IMR-90 (cell line): Measurements from ENCODE around the gene APCS. TPM values are rescaled to one million over a fixed set of nuclear protein-coding genes. Genes with fewer than 3 reads are reported as not detected.

Experiments used
- ATAC-seq: fragments of 200-7000 bp; cut with Tn5 transposase; 2 replicates; pipeline ENCODE4 v1.9.1; 2020; ENCODE audit warnings: low read depth, mild to moderate bottlenecking, moderate library complexity
- BruUV-seq: library from RNA; stranded (reverse); fragments of 400-500 nt; replicated peaks from 2 replicates; lab custom pipeline; 2021; lab: Mats Ljungman, UMichigan
- CTCF ChIA-PET: fragments of 300-600 bp; formaldehyde crosslinking; extraction: SDS; loops from one replicate; lab custom pipeline; 2021; ENCODE audit warnings: antibody characterized with exemption; lab: Yijun Ruan, JAX
- POLR2A ChIA-PET: fragments of 300-600 bp; sonication (Branson Sonifier 250); formaldehyde crosslinking; loops from one replicate; lab custom pipeline; 2022; ENCODE audit warnings: antibody characterized with exemption; ENCODE audit not compliant: unreplicated experiment; lab: Charles Lee
- DNase-seq: peaks from one replicate; pipeline ENCODE4 v3.0.0; 2013
- H2AFZ ChIP-seq: replicated peaks from 2 replicates; pipeline ENCODE3; 2013; ENCODE audit warnings: low read length, mild to moderate bottlenecking; ENCODE audit not compliant: poor library complexity
- H2AK5ac ChIP-seq: 2 replicates; pipeline ENCODE4 v1.6.1; 2013; ENCODE audit warnings: low read depth, low read length, inconsistent platforms
- H2AK9ac ChIP-seq: replicated peaks from 2 replicates; pipeline ENCODE3; 2013; ENCODE audit warnings: mild to moderate bottlenecking, low read depth, low read length, moderate library complexity; ENCODE audit not compliant: poor library complexity
- H2BK120ac ChIP-seq: 2 replicates; pipeline ENCODE4 v1.6.1; 2013; ENCODE audit warnings: low read depth, low read length, inconsistent platforms
- H2BK15ac ChIP-seq: 3 replicates; pipeline ENCODE4 v1.6.1; 2013; ENCODE audit warnings: low read depth, low read length, inconsistent platforms
- H2BK20ac ChIP-seq: 2 replicates; pipeline ENCODE4 v1.6.1; 2013; ENCODE audit warnings: low read depth, mild to moderate bottlenecking, inconsistent platforms, low read length, moderate library complexity
- H2BK5ac ChIP-seq: 2 replicates; pipeline ENCODE4 v1.6.1; 2013; ENCODE audit warnings: mild to moderate bottlenecking, low read depth, low read length, inconsistent platforms; ENCODE audit not compliant: poor library complexity, severe bottlenecking
- H3K14ac ChIP-seq: replicated peaks from 2 replicates; pipeline ENCODE4 v1.6.1; 2013; ENCODE audit warnings: low read depth, low read length, inconsistent platforms
- H3K18ac ChIP-seq: 2 replicates; pipeline ENCODE4 v1.6.1; 2013; ENCODE audit warnings: low read depth, low read length, control low read depth
- H3K23ac ChIP-seq: 2 replicates; pipeline ENCODE4 v1.6.1; 2013; ENCODE audit warnings: low read depth, low read length, inconsistent platforms
- H3K27ac ChIP-seq: 2 replicates; pipeline ENCODE4 v1.5.1; 2013; ENCODE audit warnings: mild to moderate bottlenecking, control low read depth, low read length; ENCODE audit not compliant: insufficient read depth
- H3K27me3 ChIP-seq: 2 replicates; pipeline ENCODE4 v1.6.1; 2013; ENCODE audit warnings: low read length; ENCODE audit not compliant: control insufficient read depth, insufficient read depth
- H3K36me3 ChIP-seq: 2 replicates; pipeline ENCODE4 v1.6.1; 2013; ENCODE audit warnings: low read length, mixed read lengths; ENCODE audit not compliant: control insufficient read depth, insufficient read depth
- H3K4ac ChIP-seq: 2 replicates; pipeline ENCODE4 v1.6.1; 2013; ENCODE audit warnings: low read depth, low read length, inconsistent platforms
- H3K4me1 ChIP-seq: 2 replicates; pipeline ENCODE4 v1.6.1; 2013; ENCODE audit warnings: low read length, mixed read lengths; ENCODE audit not compliant: control insufficient read depth, insufficient read depth
- H3K4me2 ChIP-seq: 2 replicates; pipeline ENCODE4 v1.6.1; 2013; ENCODE audit warnings: low read depth, mild to moderate bottlenecking, control low read depth, low read length, moderate library complexity
- H3K4me3 ChIP-seq: 2 replicates; pipeline ENCODE4 v1.5.1; 2013; ENCODE audit warnings: low read depth, mild to moderate bottlenecking, control low read depth, low read length, moderate library complexity; ENCODE audit not compliant: insufficient read depth
- H3K56ac ChIP-seq: 2 replicates; pipeline ENCODE4 v1.6.1; 2013; ENCODE audit warnings: low read length, inconsistent platforms; ENCODE audit not compliant: insufficient read depth; ENCODE audit errors: extremely low read depth
- H3K79me1 ChIP-seq, 2 experiments: 2 replicates each; pipeline ENCODE4 v1.6.1; 2013; ENCODE audit warnings: low read length in 2 of 2, inconsistent platforms in 1 of 2, low read depth in 1 of 2
- H3K9ac ChIP-seq: 2 replicates; pipeline ENCODE4 v1.6.1; 2013; ENCODE audit warnings: low read depth, low read length, control low read depth
- H3K9me1 ChIP-seq: 2 replicates; pipeline ENCODE4 v1.6.1; 2013; ENCODE audit warnings: low read length, inconsistent platforms; ENCODE audit not compliant: insufficient read depth
- H3K9me3 ChIP-seq: 2 replicates; pipeline ENCODE4 v1.6.1; 2013; ENCODE audit warnings: low read length; ENCODE audit not compliant: control insufficient read depth, insufficient read depth
- H4K20me1 ChIP-seq: 2 replicates; pipeline ENCODE4 v1.6.1; 2013; ENCODE audit warnings: low read length, inconsistent platforms; ENCODE audit not compliant: insufficient read depth
- H4K5ac ChIP-seq: 2 replicates; pipeline ENCODE4 v1.6.1; 2013; ENCODE audit warnings: mild to moderate bottlenecking, low read depth, low read length, control low read depth
- H4K8ac ChIP-seq, 2 experiments: 2 replicates each; pipeline ENCODE4 v1.6.1; 2013; ENCODE audit warnings: low read depth in 2 of 2, low read length in 2 of 2, control low read depth in 1 of 2, inconsistent platforms in 1 of 2
- H4K91ac ChIP-seq: 2 replicates; pipeline ENCODE4 v1.6.1; 2013; ENCODE audit warnings: low read depth, low read length, inconsistent platforms; ENCODE audit not compliant: insufficient read depth
- BHLHE40 ChIP-seq: fragments of 150-350 bp; IDR thresholded peaks from 2 replicates; pipeline ENCODE4 v1.6.1; 2016; ENCODE audit warnings: mild to moderate bottlenecking, low read depth, low read length
- CEBPB ChIP-seq: IDR thresholded peaks from 2 replicates; pipeline ENCODE4 v1.6.1; 2012; ENCODE audit warnings: low read depth, low read length, improper control_type of control experiment
- CHD1 ChIP-seq: IDR thresholded peaks from 2 replicates; pipeline ENCODE4 v1.6.1; 2012; ENCODE audit warnings: low read depth, low read length, improper control_type of control experiment
- NFE2L2 ChIP-seq: fragments of 150-350 bp; IDR thresholded peaks from 2 replicates; pipeline ENCODE4 v1.6.1; 2016; ENCODE audit warnings: low read depth, mild to moderate bottlenecking, low read length
- WGBS, 2 experiments: methylation state at CpG; one replicate each; pipeline versions ENCODE4 v1.1.5 to v1.1.7; 2013; ENCODE audit warnings: missing lambda C conversion rate in 2 of 2; ENCODE audit not compliant: insufficient read length in 1 of 2; ENCODE audit errors: extremely low coverage in 2 of 2; 5-methylcytosine and 5-hydroxymethylcytosine counted together
- dilution Hi-C: fragments of 300-500 bp; cut with HindIII; formaldehyde crosslinking; loops from one replicate; pipeline ENCODE4 v1.14.3; 2018; ENCODE audit warnings: low sequenced_read_pairs; ENCODE audit not compliant: unreplicated experiment
- in situ Hi-C: fragments of 300-500 bp; cut with MboI; formaldehyde crosslinking; loops from 3 replicates; pipeline ENCODE4 v1.14.3; 2019; ENCODE audit warnings: low sequenced_read_pairs, inconsistent platforms, mixed read lengths
- intact Hi-C: fragments of 100-400 bp; cut with micrococcal nuclease; formaldehyde crosslinking; loops from 2 replicates; pipeline ENCODE4 v1.10.0; 2022
- polyA plus RNA-seq, 3 experiments: library from polyadenylated mRNA; depleted of rRNA; stranded (reverse); fragments of >200 nt; gene quantifications; 2 replicates each; pipeline ENCODE4 v1.2.3, GENCODE V29; 2012; ENCODE audit warnings: low replicate concordance in 1 of 3
- total RNA-seq: library from RNA; depleted of rRNA; stranded (reverse); fragments of >200 nt; gene quantifications from 2 replicates; pipeline ENCODE4 v1.2.3, GENCODE V29; 2012

Gene APCS
- total and polyA plus RNA-seq, 2 of the 4 experiments (the other 2 are of a cell fraction), result not detected

- no peak for ATAC-seq
- dilution Hi-C loops, result no loop called here
These were observed 10.2 kb upstream of the APCS start for GRCh38 chr1:159577446-159577845.

More at GRCh38 chr1:159577446-159577845, 10.2 kb upstream of the APCS start:
- Histone ChIP-seq H3K36me3 (no peaks in the 10 kb centered on the region), H3K9ac (no peak overlapping the region), H3K4me2 (no peak overlapping the region), H2AK5ac (no peak overlapping the region), H3K9me1 (no peaks in the 10 kb centered on the region), H3K4ac (no peak overlapping the region), H3K23ac (no peak overlapping the region), H2BK15ac (no peak overlapping the region), H4K5ac (no peak overlapping the region), H2BK120ac (no peak overlapping the region), H2BK20ac (no peak overlapping the region), H2AK9ac (no peak overlapping the region), H3K4me3 (no peak overlapping the region), H3K9me3 (peaks cover 2% of the 10 kb centered on the region; the same call in 1 of the 2 replicates), H4K20me1 (no peaks in the 10 kb centered on the region), H3K56ac (no peak overlapping the region), H2BK5ac (no peak overlapping the region), H3K27me3 (no peaks in the 10 kb centered on the region), H4K8ac (no peak overlapping the region), H3K27ac (no peak overlapping the region), H3K79me1 (no peaks in the 10 kb centered on the region), H2AFZ (no peak overlapping the region), H3K14ac (no peak overlapping the region), H3K4me1 (no peaks in the 10 kb centered on the region), H4K91ac (no peak overlapping the region), H3K18ac (no peak overlapping the region)
- ChIA-PET POLR2A (no interaction called here), CTCF (no interaction called here)
- TF ChIP-seq NFE2L2, result no peak
- TF ChIP-seq CEBPB, result no peak
- TF ChIP-seq BHLHE40, result no peak
- TF ChIP-seq CHD1, result no peak
- BruUV-seq, result no TSS peak
- DNase-seq, result no peak
- in situ Hi-C loops, result no loop called here
- no CpG with 5 or more reads among the region's 3 CpGs for WGBS, 2 experiments
- intact Hi-C loops, result no loop called here
